ENCODE results near the gene ATG10. TPM values are rescaled to one million over a fixed set of nuclear protein-coding genes. Genes with fewer than 3 reads are reported as not detected.
"Not testable (repeated sequence)": the region's sequence is repeated elsewhere in the genome, so short reads cannot be mapped to it uniquely, and the experiment has no call there.

Gene ATG10
- 5.8 and 9.2 TPM in 2 replicates for total RNA-seq (2012; rRNA removed)

DNA sequence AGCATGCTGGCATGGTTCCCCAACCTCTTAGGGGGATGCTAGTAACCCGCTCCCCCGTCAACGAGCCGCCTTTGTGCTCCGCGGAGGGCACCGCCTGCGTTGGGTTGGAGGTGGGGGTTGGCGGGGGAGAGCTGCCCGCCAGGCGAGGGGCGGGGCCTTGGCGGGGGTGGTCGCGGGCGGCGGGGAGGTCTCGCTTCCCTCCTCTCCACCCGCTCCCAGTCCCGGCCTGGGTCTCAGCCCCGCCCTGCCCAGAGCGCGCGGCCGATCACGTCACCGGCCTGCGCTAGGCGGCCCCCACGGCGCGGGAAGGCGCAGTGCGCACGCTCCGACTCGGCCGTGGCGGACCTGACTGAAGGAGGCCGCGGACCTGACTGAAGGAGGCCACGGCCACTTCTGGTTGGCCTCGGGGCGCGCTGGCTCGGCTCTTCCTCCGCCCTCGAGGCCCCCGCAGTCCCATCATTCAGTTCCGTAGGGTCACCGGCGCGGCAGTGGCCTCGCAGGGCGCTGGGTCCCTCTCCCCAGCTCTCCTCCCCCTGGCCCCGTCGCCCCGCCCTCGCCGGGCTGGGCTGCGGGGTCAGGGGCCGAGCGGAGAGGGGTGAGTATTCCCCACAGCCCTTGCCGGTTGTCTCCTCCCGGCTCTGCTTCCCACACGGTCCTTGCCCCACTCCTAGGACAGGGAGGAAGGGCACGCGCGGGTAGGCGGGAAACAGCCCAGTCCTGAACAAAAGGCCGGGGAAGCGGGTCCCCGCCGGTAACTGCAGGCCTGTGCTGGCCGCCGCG lies at the start of gene ATG10:
Gene ATG10, plus strand, starts transcription at position 312 of the 780 bp plus-strand sequence. CDS start 15,548 bp downstream, outside the sequence.
- Histone ChIP-seq H3K9ac (ENCODE audit: low read depth, low read length) (peak within 1 kb of the TSS; percentile 98), H3K9me3 (replicated peaks; ENCODE audit: low read length) (no peaks in the 10 kb centered on the region), H3K4me2 (ENCODE audit: low read length) (peak within 1 kb of the TSS; percentile 97), H3K4me3 (ENCODE audit: low read length) (peak within 1 kb of the TSS; percentile 77), H3K36me3 (ENCODE audit: insufficient read depth, low read length) (no peaks in the 10 kb centered on the region), H3K4me1 (ENCODE audit: control insufficient read depth, insufficient read depth, low read length) (peaks cover 4% of the 10 kb centered on the region), H3K27me3 (ENCODE audit: control insufficient read depth, insufficient read depth, low read length) (no peaks in the 10 kb centered on the region)

- H3K27me3 ChIP-seq (ENCODE audit: control insufficient read depth, insufficient read depth, low read length): peaks cover 6% of the 10 kb centered on the region
- H3K9ac ChIP-seq (ENCODE audit: low read depth, low read length): no peak overlapping the region
Measured at GRCh38 chr5:81922854-81923279, 49.0 kb upstream of the ATG10 start.

GRCh38 chr5:81924442-81924841 lies 47.4 kb upstream of the ATG10 start:
- no peaks in the 10 kb centered on the region for H3K4me1 ChIP-seq (ENCODE audit: control insufficient read depth, insufficient read depth, low read length)
- H3K4me3 ChIP-seq (ENCODE audit: low read length): no peak overlapping the region
- no peaks in the 10 kb centered on the region for H3K36me3 ChIP-seq (ENCODE audit: insufficient read depth, low read length)
- H3K4me2 ChIP-seq (ENCODE audit: low read length): no peak overlapping the region
- H3K27me3 ChIP-seq (ENCODE audit: control insufficient read depth, insufficient read depth, low read length): peaks cover 6% of the 10 kb centered on the region
- H3K9me3 ChIP-seq (replicated peaks; ENCODE audit: low read length): no peaks in the 10 kb centered on the region
- H3K9ac ChIP-seq (ENCODE audit: low read depth, low read length): no peak overlapping the region

More at GRCh38 chr5:81922854-81923279, 49.0 kb upstream of the ATG10 start:
- Histone ChIP-seq H3K36me3 (ENCODE audit: insufficient read depth, low read length) (no peaks in the 10 kb centered on the region), H3K4me3 (ENCODE audit: low read length) (no peak overlapping the region), H3K4me2 (ENCODE audit: low read length) (no peak overlapping the region), H3K4me1 (ENCODE audit: control insufficient read depth, insufficient read depth, low read length) (no peaks in the 10 kb centered on the region), H3K9me3 (replicated peaks; ENCODE audit: low read length) (no peaks in the 10 kb centered on the region)

DNA sequence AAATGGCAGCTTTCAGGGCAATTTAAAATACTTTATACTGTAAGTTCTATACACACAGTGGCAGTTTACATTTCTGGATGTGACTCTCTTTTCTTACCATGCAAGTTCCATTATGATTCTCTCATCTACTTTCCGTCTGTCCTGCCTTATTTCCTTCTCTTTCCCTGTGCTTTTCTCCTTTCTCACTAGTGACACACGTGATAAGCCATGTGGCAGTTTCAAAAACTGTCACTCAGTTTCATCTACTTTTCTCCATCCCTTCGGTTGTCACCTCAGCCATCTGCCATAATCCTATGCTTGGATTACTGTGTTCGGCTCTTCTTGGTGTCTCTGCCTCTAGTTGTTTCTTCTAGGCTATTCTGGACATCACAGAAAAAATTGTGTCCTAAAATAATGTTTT lies 46.8 kb upstream of the ATG10 start:
- H3K9me3 ChIP-seq (replicated peaks; ENCODE audit: low read length): no peaks in the 10 kb centered on the region
- no peaks in the 10 kb centered on the region for H3K36me3 ChIP-seq (ENCODE audit: insufficient read depth, low read length)
- no peak overlapping the region for H3K9ac ChIP-seq (ENCODE audit: low read depth, low read length)
- no peak overlapping the region for H3K4me3 ChIP-seq (ENCODE audit: low read length)
- H3K4me1 ChIP-seq (ENCODE audit: control insufficient read depth, insufficient read depth, low read length): no peaks in the 10 kb centered on the region
- peaks cover 6% of the 10 kb centered on the region for H3K27me3 ChIP-seq (ENCODE audit: control insufficient read depth, insufficient read depth, low read length)
- H3K4me2 ChIP-seq (ENCODE audit: low read length): no peak overlapping the region

GRCh38 chr5:81925981-81926380 lies 45.8 kb upstream of the ATG10 start:
- H3K4me3 ChIP-seq (ENCODE audit: low read length): no peak overlapping the region
- H3K9ac ChIP-seq (ENCODE audit: low read depth, low read length): no peak overlapping the region
- no peak overlapping the region for H3K4me2 ChIP-seq (ENCODE audit: low read length)
- no peaks in the 10 kb centered on the region for H3K4me1 ChIP-seq (ENCODE audit: control insufficient read depth, insufficient read depth, low read length)
- no peaks in the 10 kb centered on the region for H3K36me3 ChIP-seq (ENCODE audit: insufficient read depth, low read length)
- no peaks in the 10 kb centered on the region for H3K9me3 ChIP-seq (replicated peaks; ENCODE audit: low read length)
- H3K27me3 ChIP-seq (ENCODE audit: control insufficient read depth, insufficient read depth, low read length): peaks cover 6% of the 10 kb centered on the region

GRCh38 chr5:81936066-81936465 lies 35.8 kb upstream of the ATG10 start:
- H3K4me3 ChIP-seq (ENCODE audit: low read length): no peak overlapping the region
- no peak overlapping the region for H3K9ac ChIP-seq (ENCODE audit: low read depth, low read length)
- H3K4me1 ChIP-seq (ENCODE audit: control insufficient read depth, insufficient read depth, low read length): no peaks in the 10 kb centered on the region
- no peaks in the 10 kb centered on the region for H3K27me3 ChIP-seq (ENCODE audit: control insufficient read depth, insufficient read depth, low read length)
- no peaks in the 10 kb centered on the region for H3K9me3 ChIP-seq (replicated peaks; ENCODE audit: low read length)
- no peaks in the 10 kb centered on the region for H3K36me3 ChIP-seq (ENCODE audit: insufficient read depth, low read length)
- H3K4me2 ChIP-seq (ENCODE audit: low read length): no peak overlapping the region

DNA sequence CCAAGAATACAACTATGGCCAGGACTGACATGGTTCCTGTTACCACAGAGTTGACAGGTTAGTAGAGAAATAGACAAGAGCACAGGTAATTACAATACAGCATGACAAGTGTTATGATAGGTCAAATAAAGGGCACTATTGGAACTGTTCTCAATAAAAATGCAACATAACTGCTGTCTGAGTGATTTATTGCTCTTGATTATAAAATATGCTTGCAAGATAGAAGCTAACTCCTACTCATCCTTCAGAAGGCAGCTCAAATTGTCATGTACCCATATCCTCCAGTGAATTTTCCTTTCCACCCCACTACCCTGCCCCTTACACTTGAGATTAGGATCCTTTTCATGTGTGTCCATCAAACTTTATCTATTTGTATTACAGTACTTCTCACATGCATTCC lies 35.1 kb upstream of the ATG10 start:
- H3K27me3 ChIP-seq (ENCODE audit: control insufficient read depth, insufficient read depth, low read length): no peaks in the 10 kb centered on the region
- H3K9ac ChIP-seq (ENCODE audit: low read depth, low read length): no peak overlapping the region
- H3K4me3 ChIP-seq (ENCODE audit: low read length): no peak overlapping the region
- H3K4me2 ChIP-seq (ENCODE audit: low read length): no peak overlapping the region
- no peaks in the 10 kb centered on the region for H3K4me1 ChIP-seq (ENCODE audit: control insufficient read depth, insufficient read depth, low read length)
- no peaks in the 10 kb centered on the region for H3K9me3 ChIP-seq (replicated peaks; ENCODE audit: low read length)
- no peaks in the 10 kb centered on the region for H3K36me3 ChIP-seq (ENCODE audit: insufficient read depth, low read length)

GRCh38 chr5:81942746-81943145 lies 29.1 kb upstream of the ATG10 start:
- H3K9me3 ChIP-seq (replicated peaks; ENCODE audit: low read length): no peaks in the 10 kb centered on the region
- no peaks in the 10 kb centered on the region for H3K36me3 ChIP-seq (ENCODE audit: insufficient read depth, low read length)
- no peak overlapping the region for H3K9ac ChIP-seq (ENCODE audit: low read depth, low read length)
- no peaks in the 10 kb centered on the region for H3K4me1 ChIP-seq (ENCODE audit: control insufficient read depth, insufficient read depth, low read length)
- H3K4me2 ChIP-seq (ENCODE audit: low read length): no peak overlapping the region
- no peaks in the 10 kb centered on the region for H3K27me3 ChIP-seq (ENCODE audit: control insufficient read depth, insufficient read depth, low read length)
- H3K4me3 ChIP-seq (ENCODE audit: low read length): no peak overlapping the region

DNA sequence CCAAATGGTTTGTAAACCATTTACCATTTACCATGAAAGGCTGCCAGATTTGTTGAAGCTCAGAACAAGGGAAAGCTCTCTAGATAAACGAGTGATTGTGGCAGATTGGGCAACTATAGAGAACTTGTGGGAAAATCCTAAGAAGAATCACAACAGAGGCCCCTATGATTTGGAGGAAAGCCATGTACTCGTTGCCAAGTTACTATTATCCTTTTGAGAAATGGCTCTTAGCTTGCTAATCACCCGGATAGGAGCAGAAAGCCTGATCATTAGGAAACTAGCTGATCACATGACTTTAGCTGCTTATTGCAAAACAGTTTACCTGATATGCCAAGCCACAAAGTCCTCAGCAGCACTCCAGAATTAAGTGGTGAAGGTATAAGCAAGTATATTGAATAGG lies 23.5 kb upstream of the ATG10 start:
- no peaks in the 10 kb centered on the region for H3K27me3 ChIP-seq (ENCODE audit: control insufficient read depth, insufficient read depth, low read length)

GRCh38 chr5:81949462-81949861 lies 22.4 kb upstream of the ATG10 start:
- Histone ChIP-seq H3K36me3 (ENCODE audit: insufficient read depth, low read length) (no peaks in the 10 kb centered on the region), H3K4me3 (ENCODE audit: low read length) (no peak overlapping the region), H3K4me1 (ENCODE audit: control insufficient read depth, insufficient read depth, low read length) (no peaks in the 10 kb centered on the region), H3K9ac (ENCODE audit: low read depth, low read length) (no peak overlapping the region), H3K27me3 (ENCODE audit: control insufficient read depth, insufficient read depth, low read length) (no peaks in the 10 kb centered on the region), H3K4me2 (ENCODE audit: low read length) (no peak overlapping the region), H3K9me3 (replicated peaks; ENCODE audit: low read length) (no peaks in the 10 kb centered on the region)

More for the DNA sequence above, 23.5 kb upstream of the ATG10 start:
- H3K4me1 ChIP-seq (ENCODE audit: control insufficient read depth, insufficient read depth, low read length): no peaks in the 10 kb centered on the region
- no peaks in the 10 kb centered on the region for H3K9me3 ChIP-seq (replicated peaks; ENCODE audit: low read length)
- no peak overlapping the region for H3K4me2 ChIP-seq (ENCODE audit: low read length)
- H3K4me3 ChIP-seq (ENCODE audit: low read length): no peak overlapping the region
- H3K9ac ChIP-seq (ENCODE audit: low read depth, low read length): no peak overlapping the region
- H3K36me3 ChIP-seq (ENCODE audit: insufficient read depth, low read length): no peaks in the 10 kb centered on the region

DNA sequence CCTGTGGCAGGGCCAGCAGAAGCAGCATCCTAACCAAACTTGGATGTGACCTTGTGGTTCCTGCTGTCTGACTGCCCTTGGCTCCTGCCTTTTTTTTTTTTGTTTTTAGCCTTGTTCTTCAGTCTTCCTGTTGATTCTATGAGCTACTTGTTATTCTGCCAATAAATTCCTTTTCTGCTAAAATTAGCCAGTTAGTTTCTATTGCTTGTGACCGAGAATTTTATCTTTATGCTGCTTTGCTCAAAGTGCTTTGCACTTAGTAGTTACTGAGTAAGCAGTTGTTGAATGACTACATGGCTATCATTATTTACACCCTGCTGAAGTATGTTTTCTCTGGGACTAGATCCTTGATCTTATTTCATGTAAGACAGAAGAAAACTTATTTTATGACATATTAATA lies 20.8 kb upstream of the ATG10 start:
- Histone ChIP-seq H3K9ac (ENCODE audit: low read depth, low read length) (no peak overlapping the region), H3K9me3 (replicated peaks; ENCODE audit: low read length) (no peaks in the 10 kb centered on the region), H3K4me1 (ENCODE audit: control insufficient read depth, insufficient read depth, low read length) (no peaks in the 10 kb centered on the region), H3K36me3 (ENCODE audit: insufficient read depth, low read length) (no peaks in the 10 kb centered on the region), H3K4me3 (ENCODE audit: low read length) (no peak overlapping the region), H3K4me2 (ENCODE audit: low read length) (no peak overlapping the region), H3K27me3 (ENCODE audit: control insufficient read depth, insufficient read depth, low read length) (no peaks in the 10 kb centered on the region)

DNA sequence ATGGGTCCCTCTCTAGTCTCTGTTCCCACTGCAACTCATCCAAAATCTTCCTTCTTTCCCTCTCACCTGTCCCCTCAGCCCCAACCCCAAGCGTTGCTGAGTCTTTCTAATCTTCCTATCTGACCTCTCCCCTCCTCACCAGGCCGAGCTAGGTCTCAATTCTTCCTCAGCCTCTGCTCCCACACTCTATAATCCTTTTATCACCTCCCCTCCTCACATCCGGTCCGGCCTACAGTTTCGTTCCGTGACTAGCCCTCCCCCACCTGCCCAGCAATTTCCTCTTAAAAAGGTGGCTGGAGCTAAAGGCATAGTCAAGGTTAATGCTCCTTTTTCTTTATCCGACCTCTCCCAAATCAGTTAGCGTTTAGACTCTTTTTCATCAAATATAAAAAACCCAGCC lies 17.0 kb upstream of the ATG10 start:
- H3K4me3 ChIP-seq (ENCODE audit: low read length); H3K27me3 ChIP-seq (ENCODE audit: control insufficient read depth, insufficient read depth, low read length); H3K9ac ChIP-seq (ENCODE audit: low read depth, low read length); H3K9me3 ChIP-seq (replicated peaks; ENCODE audit: low read length); H3K36me3 ChIP-seq (ENCODE audit: insufficient read depth, low read length); H3K4me1 ChIP-seq (ENCODE audit: control insufficient read depth, insufficient read depth, low read length); H3K4me2 ChIP-seq (ENCODE audit: low read length): not testable (repeated sequence)
